GM18951 (cell line): Measurements from ENCODE around the gene GNAT3.

Experiments used
- POLR2A ChIP-seq: IDR thresholded peaks from 4 replicates; pipeline ENCODE4 v1.6.1; 2011; ENCODE audit warnings: mild to moderate bottlenecking; ENCODE audit not compliant: insufficient read length, insufficient read depth; ENCODE audit errors: extremely low read depth
- in situ Hi-C: fragments of 300-500 bp; cut with MboI; formaldehyde crosslinking; loops from one replicate; pipeline ENCODE4 v1.12.0; 2022; ENCODE audit warnings: low sequenced_read_pairs, mixed read lengths, inconsistent platforms; ENCODE audit not compliant: unreplicated experiment

GNAT3 gene

DNA sequence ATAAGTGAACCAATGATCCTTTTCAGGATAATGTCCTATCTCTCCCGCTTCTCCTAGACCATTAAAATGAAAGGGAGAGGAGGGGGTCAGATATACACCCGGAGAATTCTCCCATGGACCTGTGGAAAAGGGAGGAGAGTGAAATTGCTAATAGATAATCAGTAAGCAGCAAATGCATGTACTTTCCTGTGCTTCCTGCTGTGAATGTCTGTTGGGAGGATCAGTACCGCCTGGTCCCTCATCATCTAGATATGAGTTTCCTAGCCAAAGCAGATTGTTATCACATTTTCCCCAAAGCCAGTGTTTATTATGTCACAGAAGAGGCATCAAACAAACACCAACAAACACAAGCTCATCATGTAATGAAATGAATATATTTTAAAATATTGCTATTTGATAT is 96.8 kb downstream of the GNAT3 start:
- in situ Hi-C loops = no loop called here

DNA sequence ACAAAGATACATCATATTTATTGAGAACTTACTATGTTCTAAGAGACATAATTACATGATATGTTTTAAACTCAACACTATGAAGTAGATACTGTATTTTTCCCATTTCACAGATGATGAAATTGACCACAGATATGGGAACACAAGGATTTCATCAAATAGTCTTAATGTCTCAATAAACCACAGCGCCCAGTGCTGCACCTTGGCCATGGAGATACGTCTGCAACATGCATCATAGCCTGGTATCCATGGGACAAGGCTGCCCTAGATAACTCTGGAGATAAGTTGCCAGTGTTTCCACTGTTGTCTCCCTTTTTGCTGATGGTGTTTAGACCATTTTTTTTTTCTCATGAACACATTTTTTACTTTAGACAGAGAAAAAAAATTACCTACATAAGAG is 97.5 kb downstream of the GNAT3 start:
- no peak for TF ChIP-seq POLR2A
- in situ Hi-C loops = no loop called here

More for the DNA sequence above, 96.8 kb downstream of the GNAT3 start:
- no peak for TF ChIP-seq POLR2A

- TF ChIP-seq POLR2A = no peak
- in situ Hi-C loops = no loop called here
Measured at GRCh38 chr7:80413383-80413945, 98.4 kb downstream of the GNAT3 start.

- no peak for TF ChIP-seq POLR2A
- in situ Hi-C loops = no loop called here
Measured at GRCh38 chr7:80412842-80413241, 99.0 kb downstream of the GNAT3 start.

GRCh38 chr7:80411621-80412020 is 100.2 kb downstream of the GNAT3 start:
- no peak for TF ChIP-seq POLR2A
- in situ Hi-C loops = no loop called here

GRCh38 chr7:80410081-80410480 is 101.8 kb downstream of the GNAT3 start:
- no peak for TF ChIP-seq POLR2A
- in situ Hi-C loops = no loop called here
